HG03521 (cell line): ENCODE measurements around the gene IQUB.
A peak's percentile ranks its signal among the peaks of the same experiment; 100 is the strongest.
"Not testable (repeated sequence)": the region's sequence is repeated elsewhere in the genome, so short reads cannot be mapped to it uniquely, and the experiment has no call there.

Experiments used
- ATAC-seq: cut with Tn5 transposase; IDR thresholded peaks from one replicate; pipeline ENCODE4 v1.9.1; 2021; ENCODE audit warnings: mild to moderate bottlenecking, moderate library complexity; ENCODE audit not compliant: unreplicated experiment

Gene IQUB

DNA sequence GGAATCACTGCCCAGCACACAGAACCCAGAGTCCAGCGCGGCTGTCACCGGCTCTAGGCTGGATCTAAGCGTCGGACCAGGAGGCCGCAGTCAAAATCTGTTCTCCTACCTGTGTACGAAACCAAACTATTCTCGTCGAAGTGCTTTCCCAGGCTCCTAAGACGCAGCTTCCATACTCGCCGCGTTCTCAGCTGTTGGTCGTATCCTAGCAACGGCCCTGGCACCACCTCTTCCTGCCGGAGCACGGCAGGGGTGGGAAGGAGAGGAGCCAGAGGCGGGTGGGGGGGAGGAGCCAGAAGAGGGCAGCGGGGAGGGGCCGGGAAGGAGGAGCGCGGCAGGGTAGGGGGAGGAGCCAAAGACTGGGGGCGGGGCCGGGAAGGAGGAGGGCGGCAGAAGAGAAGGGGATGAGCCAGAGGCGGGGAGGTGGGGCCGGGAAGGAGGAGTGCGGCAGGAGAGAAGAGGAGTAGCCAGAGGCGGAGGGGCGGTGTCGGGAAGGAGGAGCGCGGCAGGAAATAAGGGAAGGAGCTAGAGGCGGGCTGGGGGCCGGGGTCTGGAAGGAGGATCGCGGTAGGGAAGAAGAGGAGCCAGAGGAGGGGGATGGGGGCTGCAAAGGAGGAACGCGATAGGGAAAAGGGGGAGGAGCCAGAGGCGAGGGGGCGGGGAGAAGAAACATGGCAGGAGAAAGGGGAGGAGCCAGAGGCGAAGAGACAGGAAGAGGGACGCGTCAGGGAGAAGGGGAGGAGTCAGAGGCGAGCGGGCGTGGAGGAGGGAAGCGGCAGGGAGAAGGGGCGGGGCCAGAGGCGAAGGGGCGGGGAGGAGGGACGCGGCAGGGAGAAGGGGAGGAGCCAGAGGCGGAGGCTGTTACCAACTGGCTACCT is at the start of gene IQUB:
TSS of gene IQUB (minus strand) at position 213 of the 878 bp plus-strand sequence. CDS start 22,255 bp downstream, outside the sequence.
- ATAC-seq: peak; percentile 79

DNA sequence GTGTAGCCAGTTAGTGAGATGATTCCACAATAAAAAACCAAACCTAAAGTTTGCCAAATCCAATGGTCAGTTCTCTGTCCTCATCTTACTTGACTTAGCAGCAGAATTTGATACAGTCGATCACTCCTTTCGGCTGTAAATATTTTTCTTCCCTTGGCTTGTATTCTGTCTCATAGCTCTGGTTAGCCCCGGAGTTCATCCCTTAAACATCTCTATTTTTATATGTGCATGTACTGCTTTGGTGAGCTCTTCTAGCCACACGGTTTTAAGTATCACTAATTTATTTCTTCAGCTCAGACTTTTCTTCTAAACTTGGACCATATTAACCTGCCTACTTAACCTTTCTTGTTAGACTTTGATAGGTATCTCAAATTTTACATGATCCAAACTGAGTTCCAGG is 49.4 kb upstream of the IQUB start:
- no peak for ATAC-seq

DNA sequence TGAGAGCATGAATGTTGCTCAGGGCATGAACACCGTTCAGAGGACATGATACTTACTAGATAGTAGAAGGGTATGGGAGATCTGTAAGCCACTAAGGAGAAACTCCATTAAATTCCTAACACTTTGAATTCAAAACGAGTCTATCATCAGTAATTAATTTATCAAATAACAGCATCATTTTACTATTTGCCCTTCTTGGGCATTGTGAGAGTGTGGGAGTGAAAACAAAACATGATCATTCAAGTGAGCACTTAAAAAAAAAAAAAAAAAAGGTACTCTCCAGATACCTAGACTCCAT is 46.7 kb upstream of the IQUB start:
- ATAC-seq: no peak

DNA sequence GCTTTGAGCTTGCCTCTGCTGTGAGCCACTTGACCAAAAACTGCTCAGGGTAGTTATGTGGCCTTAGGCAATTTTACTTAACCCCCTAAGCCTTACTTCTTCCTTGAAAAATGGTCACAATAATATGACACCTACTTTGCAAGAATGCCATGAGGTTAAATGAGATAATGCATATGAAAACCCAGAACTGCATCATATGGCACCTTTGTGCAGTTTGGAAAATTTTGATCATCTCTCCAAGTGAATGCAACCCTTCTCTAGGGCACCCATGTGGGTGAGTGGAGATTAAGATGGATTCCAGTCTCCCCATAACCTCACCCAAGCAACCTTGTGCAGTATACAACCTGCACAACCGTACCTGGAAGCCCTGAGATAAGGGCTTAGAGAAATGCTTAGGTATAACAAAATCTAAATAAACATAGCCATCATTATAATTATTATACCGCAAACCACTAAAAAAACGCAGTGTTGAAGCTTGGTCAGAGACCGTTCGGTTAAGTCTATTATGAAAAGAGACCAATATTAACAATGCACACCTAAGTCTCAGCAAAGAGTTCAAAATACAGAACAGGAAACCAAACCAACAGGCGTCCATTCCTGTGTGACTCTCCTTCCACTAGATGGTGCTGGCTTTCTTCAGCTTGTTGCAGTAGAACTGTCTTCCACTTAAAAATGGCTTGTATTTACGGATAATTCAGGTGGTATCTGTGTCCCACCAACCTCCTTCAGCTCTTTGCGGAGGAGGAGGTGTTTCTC is 46.2 kb upstream of the IQUB start:
- peak; percentile 64 for ATAC-seq

DNA sequence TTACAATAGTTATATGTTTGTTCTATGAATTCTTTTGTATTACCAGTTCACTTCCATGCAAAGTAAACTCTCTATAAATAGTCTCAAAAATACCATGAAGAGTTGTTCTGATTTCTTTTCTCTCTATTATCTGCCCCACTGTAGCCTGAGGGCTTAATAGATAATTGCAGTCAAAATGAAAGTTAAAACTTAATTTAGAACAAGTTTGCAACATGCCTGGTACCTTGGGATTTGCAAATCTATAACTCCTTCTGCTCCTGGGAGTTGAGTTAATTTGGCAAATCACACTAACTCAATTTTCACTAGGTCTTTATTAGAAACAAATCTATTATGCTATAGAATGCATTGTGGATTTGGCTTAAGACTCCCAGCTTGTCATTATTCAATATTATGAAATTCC is 45.0 kb upstream of the IQUB start:
- no peak for ATAC-seq

DNA sequence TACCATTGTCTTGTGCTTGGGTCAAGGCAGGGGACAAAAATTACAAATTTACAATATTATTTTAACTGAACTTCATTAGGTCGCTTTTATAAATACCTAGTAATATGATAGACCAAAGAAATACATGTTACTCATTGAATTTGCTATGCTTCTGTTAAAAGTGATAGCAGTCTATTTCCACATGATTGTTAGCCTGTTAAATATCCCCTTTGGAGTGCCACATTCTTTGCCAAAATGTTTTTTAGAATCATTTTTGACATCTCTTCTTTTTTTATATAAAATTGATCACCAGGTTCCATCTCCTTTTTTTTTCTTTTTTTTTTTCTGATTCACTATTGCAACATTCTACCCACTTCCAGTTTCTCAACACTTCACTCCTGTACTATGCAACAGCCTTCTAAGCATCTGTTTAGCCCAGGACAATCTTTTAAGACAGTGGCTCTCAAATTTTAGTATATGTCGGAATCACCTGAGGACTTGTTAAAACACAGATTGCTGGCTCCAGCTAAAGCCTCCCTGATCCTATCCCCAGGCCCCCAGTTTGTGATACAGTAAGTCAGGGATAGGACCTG is 39.6 kb upstream of the IQUB start:
- ATAC-seq: no peak

DNA sequence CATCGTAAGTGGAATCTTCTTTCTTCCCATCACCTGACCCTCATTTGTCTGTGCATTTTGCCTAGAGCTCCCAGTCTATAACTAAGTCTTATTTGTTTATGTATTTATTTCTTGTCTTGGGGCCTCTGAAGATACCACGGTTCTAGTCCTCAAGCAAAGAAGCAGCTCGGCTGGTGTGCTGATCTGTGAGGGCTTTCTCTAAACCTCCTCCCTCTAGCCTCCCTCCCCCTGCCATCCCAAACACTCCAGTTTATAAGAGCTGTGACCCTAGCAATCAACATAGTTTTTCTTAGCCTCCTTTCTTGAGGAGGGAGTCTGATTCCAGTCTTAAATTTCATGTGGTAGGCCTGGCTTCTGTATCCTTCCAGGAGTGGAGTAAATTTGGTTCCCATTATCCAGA is 38.9 kb upstream of the IQUB start:
- no peak for ATAC-seq

DNA sequence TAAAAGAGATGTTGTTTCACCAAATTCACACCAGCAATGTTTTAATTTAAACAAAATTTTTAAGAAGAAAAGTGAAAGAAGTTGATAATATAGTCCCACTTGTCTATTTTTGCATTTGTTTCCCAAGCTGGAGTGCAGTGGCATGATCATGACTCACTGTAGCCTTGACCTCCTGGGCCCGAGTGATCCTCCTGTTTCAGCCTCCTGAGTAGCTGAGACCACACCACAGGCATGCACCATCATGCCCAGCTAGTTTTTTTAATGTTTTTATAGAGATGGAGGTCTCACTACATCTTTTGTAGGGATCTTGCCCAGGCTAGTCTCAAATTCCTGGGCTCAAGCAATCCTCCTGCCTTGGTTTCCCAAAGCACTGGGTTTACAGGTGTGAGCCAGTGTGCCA is 37.3 kb upstream of the IQUB start:
- ATAC-seq: no peak

DNA sequence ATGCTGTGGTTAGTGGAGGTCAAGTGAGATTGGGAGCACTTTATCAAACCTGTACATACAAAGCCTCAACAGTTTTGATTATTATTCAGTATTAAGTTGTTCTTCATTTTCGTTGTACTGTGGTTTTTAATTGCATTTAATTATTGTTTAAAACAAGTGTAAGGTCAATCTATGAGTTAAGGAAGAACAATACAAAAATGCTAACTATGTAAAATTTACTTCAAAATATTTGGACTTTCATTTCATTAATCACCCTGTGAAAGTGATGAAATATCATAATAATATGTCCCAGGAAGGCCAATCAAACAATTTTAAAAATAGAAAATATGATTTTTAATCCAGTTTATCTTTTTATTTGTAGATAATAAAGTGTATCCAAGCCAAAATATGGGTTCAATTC is 36.8 kb upstream of the IQUB start:
- ATAC-seq: no peak

DNA sequence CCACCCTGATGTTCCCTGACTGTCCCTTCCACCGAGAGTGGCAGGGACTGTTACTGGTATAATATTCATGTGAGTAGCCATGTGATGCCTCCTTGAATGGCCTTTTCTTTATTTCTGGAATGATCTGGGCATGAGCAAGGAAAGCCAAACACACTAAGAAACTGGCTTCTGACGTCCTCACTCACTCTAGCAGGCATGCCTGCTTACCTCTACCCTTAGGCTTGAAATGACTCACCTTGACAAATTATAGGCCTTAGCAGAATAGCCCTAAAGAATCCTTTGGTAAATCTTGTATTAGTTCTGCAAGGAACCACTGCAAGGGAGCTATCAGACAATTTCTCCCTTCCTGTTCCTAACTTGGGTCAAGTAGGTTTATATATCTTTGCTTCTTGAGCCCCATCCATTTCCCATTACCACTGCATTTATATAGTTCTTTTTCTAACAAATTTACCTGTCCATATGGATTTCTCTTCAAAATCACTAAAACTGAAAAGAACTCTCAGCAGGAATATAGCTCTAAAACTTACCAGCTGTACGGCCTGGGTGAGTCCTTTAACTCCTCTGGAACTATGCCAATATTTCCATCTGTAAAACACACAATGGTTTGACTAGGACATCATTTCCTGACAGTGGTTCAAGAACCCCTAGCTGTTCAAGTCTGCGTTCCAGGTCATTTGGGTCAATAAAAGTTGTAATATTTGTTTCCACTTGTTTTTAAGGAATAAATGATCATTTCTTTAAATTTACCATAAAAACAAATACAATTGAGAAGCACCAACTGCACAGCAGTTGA is 36.2 kb upstream of the IQUB start:
- ATAC-seq: no peak

DNA sequence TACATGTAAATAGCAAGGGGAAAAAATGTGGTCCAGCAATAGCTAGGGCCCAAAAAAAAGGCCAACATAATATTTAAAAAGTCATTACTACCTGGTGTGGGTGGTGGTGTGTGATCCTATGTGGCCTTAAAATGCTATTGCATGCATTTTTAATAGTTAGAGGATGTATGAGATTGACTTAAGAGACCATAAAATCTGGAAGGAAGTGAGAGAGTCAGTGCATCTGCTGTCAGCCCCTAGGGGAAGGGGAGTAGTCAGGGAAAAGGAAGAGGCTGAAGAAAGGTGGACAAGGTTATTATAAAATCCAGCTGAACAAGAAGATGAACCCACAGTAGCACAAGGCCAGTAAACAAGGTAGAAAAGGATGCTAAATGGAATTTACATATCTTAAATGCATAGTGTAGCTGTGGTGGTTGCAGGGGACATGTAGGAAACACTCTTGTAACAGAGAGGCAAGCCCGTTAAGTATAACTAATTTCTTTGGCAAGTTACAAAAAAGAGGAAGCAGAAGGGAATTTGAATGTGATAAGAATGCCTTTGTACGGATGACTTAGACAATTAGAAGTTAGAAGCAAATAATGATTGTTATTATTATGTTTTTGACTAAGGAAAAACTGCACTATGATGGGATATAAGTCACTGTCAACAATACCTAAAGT is 35.1 kb upstream of the IQUB start:
- ATAC-seq: no peak

DNA sequence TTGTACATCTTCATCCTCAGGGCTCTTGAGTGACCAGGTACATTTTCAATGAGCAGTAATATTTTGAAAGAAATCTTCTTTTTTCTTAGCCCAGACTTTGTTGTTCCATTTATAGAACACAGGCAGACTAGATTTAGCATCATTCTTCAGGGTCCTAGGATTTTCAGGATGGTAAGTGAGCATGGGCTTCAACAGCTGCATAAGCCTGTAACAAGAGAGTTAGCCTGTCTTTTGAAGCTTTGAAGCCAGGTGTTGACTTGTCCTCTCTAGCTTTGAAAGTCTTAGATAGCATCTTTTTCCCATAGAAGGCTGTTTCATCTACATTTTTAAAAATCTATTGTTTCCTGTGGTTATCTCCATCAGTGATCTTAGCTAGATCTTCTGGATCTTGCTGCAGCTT is 27.7 kb upstream of the IQUB start:
- ATAC-seq: no peak

DNA sequence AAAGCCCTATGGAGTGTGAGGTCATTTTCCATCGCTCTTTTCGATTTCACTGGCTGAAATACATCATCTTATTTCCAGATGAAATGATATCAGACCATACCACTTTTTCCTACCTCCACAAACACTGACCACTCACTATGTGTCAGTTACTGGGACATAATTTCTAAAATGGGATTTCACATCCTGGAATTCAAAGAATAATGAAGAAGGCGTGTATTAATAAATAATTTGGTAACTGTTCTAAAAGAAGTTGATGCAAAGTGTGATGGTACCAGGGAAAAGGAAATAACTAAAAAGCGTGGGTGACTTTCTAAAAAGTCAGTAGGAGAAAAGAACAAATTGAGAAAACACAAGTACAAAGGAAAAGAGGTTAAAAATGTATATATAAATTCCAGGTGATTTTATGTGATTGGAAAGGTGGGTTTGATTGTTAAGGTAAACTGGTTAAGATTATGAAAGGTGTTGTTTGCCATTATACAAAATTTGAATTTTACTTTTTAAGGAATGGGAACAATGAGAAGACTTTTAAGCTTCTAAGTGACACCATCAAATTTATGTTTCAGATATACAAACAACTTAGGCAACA is 24.0 kb upstream of the IQUB start:
- ATAC-seq: no peak

DNA sequence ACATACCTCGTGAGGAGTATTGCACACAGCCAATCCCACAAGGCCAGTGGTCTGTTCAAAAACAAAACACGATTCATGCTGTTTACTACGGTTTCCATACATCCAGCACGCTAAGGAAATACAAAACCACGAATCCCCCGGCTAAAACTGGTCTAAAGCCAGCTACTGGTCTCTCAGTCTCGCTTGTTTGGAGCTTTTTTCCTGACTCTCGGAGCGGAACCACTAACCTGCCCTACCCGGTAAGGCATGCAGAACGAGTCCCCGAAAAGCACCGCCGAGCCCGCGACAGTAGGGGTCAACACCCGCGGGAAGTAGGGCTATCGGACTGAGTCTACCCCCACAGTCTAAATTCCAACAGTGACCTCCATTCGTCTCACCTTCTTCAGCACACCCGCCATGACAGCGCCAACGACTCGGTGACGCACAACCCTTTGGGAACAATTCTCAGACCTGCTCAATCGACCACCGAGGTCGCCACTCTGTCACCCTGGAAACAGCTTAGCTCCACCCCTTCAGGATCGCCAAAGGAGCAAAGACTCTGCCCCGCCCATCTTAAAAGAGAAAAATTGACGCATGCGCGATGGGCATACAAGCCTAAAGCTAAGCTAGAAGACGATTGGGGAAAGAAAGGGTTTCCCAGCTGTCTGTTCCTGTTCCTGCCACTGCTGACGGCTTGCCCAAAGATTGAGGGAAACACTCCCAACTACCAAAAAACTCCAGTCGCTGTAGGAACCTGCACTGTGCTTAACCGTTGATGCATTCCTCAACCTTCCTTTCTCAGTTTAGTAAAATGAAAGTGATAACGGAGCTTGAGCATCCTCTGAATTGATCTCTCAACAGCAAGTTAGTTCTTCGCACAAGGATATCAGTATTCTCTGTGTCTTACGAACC is 23.2 kb upstream of the IQUB start, which contains the start of gene NDUFA5:
TSS of gene NDUFA5 (minus strand) at position 421 of the 891 bp plus-strand sequence. CDS start at position 398, 23 bp downstream.
- peak; percentile 97 for ATAC-seq

DNA sequence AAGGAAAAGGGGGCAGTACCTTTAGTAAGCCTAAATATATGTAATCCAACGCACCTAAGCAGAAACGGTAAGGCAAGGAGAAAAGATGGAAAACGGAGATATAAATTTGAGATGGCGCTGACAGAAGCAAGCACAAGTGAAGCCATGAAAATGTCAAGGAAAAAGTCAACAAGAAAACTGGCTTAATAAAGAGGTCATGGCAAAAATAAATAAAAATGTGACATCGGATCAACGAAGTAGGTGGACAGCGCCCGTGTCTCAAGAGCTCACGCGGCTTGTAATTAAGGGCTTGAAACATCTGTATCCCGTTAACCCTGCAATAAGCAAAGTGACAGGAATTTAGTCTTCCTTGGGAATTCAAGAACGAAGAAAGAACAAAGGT is 22.6 kb upstream of the IQUB start:
- no peak for ATAC-seq

DNA sequence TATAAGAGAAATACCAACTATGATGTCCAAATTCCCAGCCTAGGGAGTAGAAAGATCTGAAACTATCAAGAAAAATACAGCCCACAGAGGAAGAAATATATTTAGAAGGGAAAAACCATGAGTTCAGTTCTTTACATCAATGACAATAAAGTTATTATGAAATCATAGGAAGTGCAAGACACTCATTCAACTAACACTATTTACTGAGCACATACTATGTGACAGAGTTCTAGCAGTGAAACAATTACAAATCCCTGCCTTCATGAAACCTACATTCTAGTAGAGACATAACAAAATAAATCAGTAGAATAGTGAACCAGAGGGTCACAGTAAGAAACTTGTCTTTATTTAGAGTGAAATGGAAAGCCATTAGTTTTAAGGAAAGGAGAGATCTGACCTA is 21.1 kb upstream of the IQUB start:
- no peak for ATAC-seq

DNA sequence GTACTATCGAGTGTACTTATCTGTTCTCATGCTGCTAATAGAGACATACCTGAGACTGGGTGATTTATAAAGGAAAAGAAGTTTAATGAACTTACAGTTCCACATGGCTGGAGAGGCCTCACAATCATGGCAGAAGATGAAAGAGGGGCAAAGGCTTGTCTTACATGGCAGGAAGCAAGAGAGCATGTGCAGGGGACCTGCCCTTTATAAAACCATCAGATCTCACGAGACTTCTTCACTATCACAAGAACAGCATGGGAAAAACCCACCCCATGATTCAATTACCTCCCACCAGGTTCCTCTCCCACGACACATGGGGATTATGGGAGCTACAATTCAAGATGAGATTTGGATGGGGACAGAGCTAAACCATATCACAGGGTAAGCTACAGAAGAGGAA is 18.8 kb upstream of the IQUB start:
- ATAC-seq: no peak

DNA sequence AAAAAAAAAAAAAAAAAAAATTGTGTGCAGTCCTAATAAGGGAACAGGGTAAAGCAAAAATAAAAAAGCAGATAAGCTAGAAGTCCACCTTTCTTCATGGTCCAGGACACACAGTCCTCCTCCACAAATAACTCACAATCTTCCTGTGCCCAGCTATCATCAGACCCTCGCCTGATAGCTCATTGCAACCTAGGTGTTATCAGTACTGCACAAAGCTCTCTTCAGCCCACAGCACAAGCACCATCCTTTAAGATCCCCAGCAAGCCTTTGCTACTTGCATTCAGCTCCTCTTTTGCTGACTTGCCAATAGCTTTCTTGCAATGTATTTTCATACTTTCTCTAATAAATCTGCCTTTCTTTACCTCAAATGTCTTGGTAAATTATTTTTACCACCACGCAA is 18.2 kb upstream of the IQUB start:
- ATAC-seq: no peak

DNA sequence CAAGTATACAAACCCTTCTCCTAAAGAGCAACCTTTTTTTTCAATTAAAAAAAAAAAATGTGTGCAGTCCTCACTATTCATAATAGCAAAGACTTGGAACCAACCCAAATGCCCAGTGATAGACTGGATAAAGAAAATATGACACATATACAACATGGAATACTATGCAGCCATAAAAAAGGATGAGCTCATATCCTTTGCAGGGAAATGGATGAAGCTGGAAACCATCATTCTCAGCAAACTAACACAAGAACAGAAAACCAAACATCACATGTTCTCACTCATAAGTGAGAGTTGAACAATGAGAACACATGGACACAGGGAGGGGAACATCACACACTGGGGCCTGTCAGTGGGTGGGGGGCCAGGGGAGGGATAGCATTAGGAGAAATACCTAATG is 17.7 kb upstream of the IQUB start:
- ATAC-seq: not testable (repeated sequence)
